ENCODE measurements around the gene TRIM3. TPM values are rescaled to one million over a fixed set of nuclear protein-coding genes. Genes with fewer than 3 reads are reported as not detected.

TRIM3 gene
- total RNA-seq, 1 experiment from 2014 or later = 14.4 TPM

DNA sequence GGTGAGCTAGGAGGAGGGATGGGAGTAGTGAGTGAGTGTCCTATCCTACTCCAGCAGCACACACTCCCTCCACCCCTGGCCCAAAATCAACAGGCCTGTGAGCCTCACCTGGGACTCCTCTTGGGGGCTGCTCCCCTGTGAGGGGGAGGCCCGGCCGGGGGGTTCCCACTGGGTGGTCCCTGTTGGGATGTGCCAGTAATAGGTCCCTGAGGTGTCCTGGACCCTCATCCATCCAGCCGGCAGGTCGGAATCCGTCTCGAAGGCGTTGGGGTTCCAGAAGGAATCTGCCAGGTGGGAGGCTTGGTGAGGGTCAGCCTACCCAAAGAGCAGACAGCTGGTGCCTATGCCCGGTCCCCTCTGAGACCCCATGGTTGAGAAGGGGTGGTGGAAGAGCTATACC lies 70.2 kb downstream of the TRIM3 start:
- Histone ChIP-seq H4K20me1 (ENCODE audit: control insufficient read depth, insufficient read depth, insufficient read length) (no peaks in the 10 kb centered on the region), H3K9me3 (ENCODE audit: control insufficient read depth, low read depth, low read length) (no peaks in the 10 kb centered on the region), H2BK20ac (ENCODE audit: low read depth, low read length, poor library complexity, severe bottlenecking) (no peak overlapping the region), H4K8ac (replicated peaks; ENCODE audit: insufficient read length, low read depth, low read length) (no peak overlapping the region), H2BK15ac (ENCODE audit: low read depth, low read length) (no peak overlapping the region), H3K27ac (ENCODE audit: insufficient read length, low read depth, low read length) (no peak overlapping the region), H3K4ac (ENCODE audit: low read depth, low read length) (no peak overlapping the region), H4K5ac (ENCODE audit: insufficient read length, low read depth, low read length) (no peak overlapping the region), H3K56ac (ENCODE audit: insufficient read length, low read depth, low read length) (no peak overlapping the region), H2AFZ (ENCODE audit: low read length) (no peak overlapping the region), H3K79me2 (ENCODE audit: insufficient read depth, low read length) (no peaks in the 10 kb centered on the region), H2BK120ac (ENCODE audit: low read depth, low read length, poor library complexity, severe bottlenecking) (no peak overlapping the region), H3K23me2 (ENCODE audit: insufficient read length, low read depth, low read length, poor library complexity, severe bottlenecking) (no peaks in the 10 kb centered on the region), H3K23ac (ENCODE audit: insufficient read length, low read depth, low read length) (no peak overlapping the region), H2BK12ac (ENCODE audit: insufficient read length, low read depth, low read length) (no peak overlapping the region), H4K91ac (ENCODE audit: insufficient read length, low read depth, low read length) (no peak overlapping the region), H3K79me1 (ENCODE audit: insufficient read depth, low read depth, low read length, poor library complexity, severe bottlenecking) (no peaks in the 10 kb centered on the region), H3K27me3 (ENCODE audit: insufficient read depth, low read length) (no peaks in the 10 kb centered on the region), H3K9ac (ENCODE audit: extremely low read depth, insufficient read length, low read length) (no peak overlapping the region), H2BK5ac (ENCODE audit: insufficient read length, low read length) (no peak overlapping the region), H3K14ac (ENCODE audit: insufficient read depth, low read length) (no peak overlapping the region; the same call in 1 of the 2 replicates), H3K4me1 (ENCODE audit: insufficient read depth, low read length) (no peaks in the 10 kb centered on the region), H2AK5ac (ENCODE audit: insufficient read length, low read length) (no peak overlapping the region), H3K18ac (ENCODE audit: insufficient read length, low read depth, low read length) (no peak overlapping the region), H3T11ph (ENCODE audit: low read length) (no peak overlapping the region), H3K4me2 (ENCODE audit: insufficient read depth, insufficient read length, low read length) (no peak overlapping the region)
- peaks cover 0 to 13% (median 12%) of the 10 kb centered on the region in 3 experiments; a peak in 2 of 7 replicates for H3K36me3 Mint-ChIP-seq (ENCODE audit: insufficient read depth in 1 of 3, low read depth in 3 of 3)
- no CpG with 5 or more reads among the region's 8 CpGs for WGBS (ENCODE audit: extremely low coverage, insufficient read length, low lambda C conversion rate)
- TF ChIP-seq, protein P1, sequence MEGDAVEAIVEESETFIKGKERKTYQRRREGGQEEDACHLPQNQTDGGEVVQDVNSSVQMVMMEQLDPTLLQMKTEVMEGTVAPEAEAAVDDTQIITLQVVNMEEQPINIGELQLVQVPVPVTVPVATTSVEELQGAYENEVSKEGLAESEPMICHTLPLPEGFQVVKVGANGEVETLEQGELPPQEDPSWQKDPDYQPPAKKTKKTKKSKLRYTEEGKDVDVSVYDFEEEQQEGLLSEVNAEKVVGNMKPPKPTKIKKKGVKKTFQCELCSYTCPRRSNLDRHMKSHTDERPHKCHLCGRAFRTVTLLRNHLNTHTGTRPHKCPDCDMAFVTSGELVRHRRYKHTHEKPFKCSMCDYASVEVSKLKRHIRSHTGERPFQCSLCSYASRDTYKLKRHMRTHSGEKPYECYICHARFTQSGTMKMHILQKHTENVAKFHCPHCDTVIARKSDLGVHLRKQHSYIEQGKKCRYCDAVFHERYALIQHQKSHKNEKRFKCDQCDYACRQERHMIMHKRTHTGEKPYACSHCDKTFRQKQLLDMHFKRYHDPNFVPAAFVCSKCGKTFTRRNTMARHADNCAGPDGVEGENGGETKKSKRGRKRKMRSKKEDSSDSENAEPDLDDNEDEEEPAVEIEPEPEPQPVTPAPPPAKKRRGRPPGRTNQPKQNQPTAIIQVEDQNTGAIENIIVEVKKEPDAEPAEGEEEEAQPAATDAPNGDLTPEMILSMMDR (conservative IDR thresholded peaks at IDR 0.05) = no peak
- DNase-seq = peak; percentile 22
- H3K27ac Mint-ChIP-seq = no peak overlapping the region
- H3K27me3 Mint-ChIP-seq (ENCODE audit: low read depth) = no peaks in the 10 kb centered on the region
- no peak overlapping the region for H3K4me3 Mint-ChIP-seq
- H3K4me1 Mint-ChIP-seq = peaks cover 7 to 23% of the 10 kb centered on the region in 2 experiments
- no peaks in the 10 kb centered on the region for H3K9me3 Mint-ChIP-seq

All from H9 (cell line).